ENCODE results near the gene C6orf136. TPM values are rescaled to one million over a fixed set of nuclear protein-coding genes. Genes with fewer than 3 reads are reported as not detected.

Gene C6orf136
- total and polyA plus RNA-seq, 10 of the 15 experiments (the other 5 are each of a cell fraction or from before 2014, with no cell fraction given), result 5.2 to 24.1 (median 14.9) TPM

- no peak for TF ChIP-seq E2F8 (IDR thresholded peaks at IDR 0.05; ENCODE audit: low read depth, partially characterized antibody)
- no peak for TF ChIP-seq PAX8 (IDR thresholded peaks at IDR 0.05)
Measured at GRCh38 chr6:30611150-30611855, 35.6 kb upstream of the C6orf136 start (continued).

- no peak overlapping the region for H3K4me2 ChIP-seq (ENCODE audit: control insufficient read depth, insufficient read depth)
- no peak overlapping the region for H2AFZ ChIP-seq (ENCODE audit: control insufficient read depth, low read depth, low read length)
- no peak for FAIRE-seq
- peaks cover 3% of the 10 kb centered on the region for H3K4me1 ChIP-seq (ENCODE audit: control insufficient read depth, insufficient read depth, low read length)
- no peaks in the 10 kb centered on the region for H3K27me3 ChIP-seq (replicated peaks in 1 of 2; ENCODE audit: control insufficient read depth in 2 of 2, insufficient read depth in 2 of 2, low read length in 1 of 2)
- H3K36me3 ChIP-seq (ENCODE audit: control insufficient read depth in 2 of 2, insufficient read depth in 2 of 2, low read length in 1 of 2), result peaks cover 3 to 56% of the 10 kb centered on the region in 2 experiments
- no peak for ATAC-seq
- H4K20me1 ChIP-seq (ENCODE audit: control insufficient read depth, insufficient read depth), result 0 out of 2 replicates have a peak, but pooled peaks cover 8% of the 10 kb centered on the region
- H3K79me2 ChIP-seq (ENCODE audit: control insufficient read depth, insufficient read depth, low read length), result peaks cover 37% of the 10 kb centered on the region
- SMC1A ChIA-PET (ENCODE audit: uncharacterized antibody, unreplicated experiment), result interaction anchor here (1.9 to 3.5 kb wide), 3 partner anchors 11 to 129 kb away, joined by 7 to 16 read pairs (median 11); no protein-coding TSS in a partner anchor
- H3K9me3 ChIP-seq (replicated peaks; ENCODE audit: control insufficient read depth, insufficient read depth, low read length), result no peaks in the 10 kb centered on the region; the same call in 2 of the 3 replicates
- 69% methylated on average over 2 of the region's 2 CpGs for WGBS (ENCODE audit: insufficient coverage, insufficient replicate concordance, low lambda C conversion rate, missing lambda C conversion rate)
- no TSS peak for BruUV-seq (replicated peaks)
- H3K27ac ChIP-seq (ENCODE audit: control insufficient read depth, insufficient read depth), result no peak overlapping the region
- H3K9ac ChIP-seq (ENCODE audit: control insufficient read depth, insufficient read depth, low read length), result no peak overlapping the region
- no peak overlapping the region for H3K4me3 ChIP-seq
- POLR2A ChIA-PET, result interaction anchor here (1.0 to 2.0 kb wide), 3 partner anchors 11 to 35 kb away, joined by 3 to 10 read pairs (median 7); partner anchors contain the start of gene C6orf136
- CTCF ChIA-PET, result interaction anchor here (1.6 to 4.2 kb wide), 8 partner anchors 14 to 130 kb away, joined by 7 to 41 read pairs (median 12); partner anchors contain the start of gene DHX16
- intact Hi-C loops (cut with micrococcal nuclease; ENCODE audit: unreplicated experiment), result no loop called here
- RAD21 ChIA-PET (ENCODE audit: unreplicated experiment), result interaction anchor here (0.9 to 2.2 kb wide), 2 partner anchors 119 to 130 kb away, joined by 3 to 7 read pairs; no protein-coding TSS in a partner anchor
- no peak for DNase-seq (ENCODE audit: low read depth, low spot score)
- in situ Hi-C loops (cut with MboI), result no loop called here
- TF ChIP-seq MXI1 (IDR thresholded peaks at IDR 0.05; ENCODE audit: low read depth, low read length), result no peak
- no peak for TF ChIP-seq TAF1 (IDR thresholded peaks at IDR 0.05; ENCODE audit: borderline replicate concordance, low read depth, low read length)
- TF ChIP-seq CBX3 (IDR thresholded peaks at IDR 0.05; ENCODE audit: borderline replicate concordance, low read depth), result no peak
- TF ChIP-seq NFYA (IDR thresholded peaks at IDR 0.05; ENCODE audit: borderline replicate concordance, low read depth, low read length), result no peak
- TF ChIP-seq KLF5 (IDR thresholded peaks at IDR 0.05; ENCODE audit: partially characterized antibody), result no peak
- TF ChIP-seq PAX5 (IDR thresholded peaks at IDR 0.05; ENCODE audit: borderline replicate concordance, low read depth, low read length), result no peak
- TF ChIP-seq E4F1 (IDR thresholded peaks at IDR 0.05; ENCODE audit: borderline replicate concordance, partially characterized antibody), result no peak
- no peak for TF ChIP-seq RB1 (IDR thresholded peaks at IDR 0.05; ENCODE audit: borderline replicate concordance)
- TF ChIP-seq MTA2 (IDR thresholded peaks at IDR 0.05; ENCODE audit: low read depth), result no peak
- TF ChIP-seq RELB (IDR thresholded peaks at IDR 0.05; ENCODE audit: low read depth), result no peak
- no peak for TF ChIP-seq GATAD2B (conservative IDR thresholded peaks at IDR 0.05; ENCODE audit: low read depth)
- no peak for TF ChIP-seq ZNF217 (IDR thresholded peaks at IDR 0.05)
- TF ChIP-seq ZZZ3 (IDR thresholded peaks at IDR 0.05; ENCODE audit: control insufficient read depth, insufficient read length, low read depth), result no peak
- TF ChIP-seq BRCA1 (IDR thresholded peaks at IDR 0.05; ENCODE audit: low read depth, low read length), result no peak
Measured at GRCh38 chr6:30611856-30612194, 35.1 kb upstream of the C6orf136 start.
